PC-3 (cell line): ENCODE data around the gene ABHD1. TPM values are rescaled to one million over a fixed set of nuclear protein-coding genes. Genes with fewer than 3 reads are reported as not detected.

ENCODE experiments used
- ATAC-seq: fragments of 200-7000 bp; cut with Tn5 transposase; 2 replicates; pipeline ENCODE4 v1.9.1; 2020; ENCODE audit warnings: mild to moderate bottlenecking, moderate library complexity
- BruUV-seq: library from RNA; stranded (reverse); fragments of 400-500 nt; replicated peaks from 2 replicates; lab custom pipeline; 2021; lab: Mats Ljungman, UMichigan
- CTCF ChIA-PET: fragments of 300-600 bp; sonication (Branson Sonifier 250); formaldehyde crosslinking; loops from one replicate; lab custom pipeline; 2022; ENCODE audit warnings: antibody characterized with exemption; lab: Charles Lee
- POLR2A ChIA-PET: fragments of 300-600 bp; sonication (Branson Sonifier 250); formaldehyde crosslinking; loops from one replicate; lab custom pipeline; 2022; ENCODE audit warnings: antibody characterized with exemption; ENCODE audit not compliant: unreplicated experiment; lab: Charles Lee
- DNase-seq: peaks from one replicate; pipeline ENCODE4 v3.0.0-alpha.2; 2015
- H2AFZ ChIP-seq: fragments of 300-600 bp; sonication (generic); 2 replicates; pipeline ENCODE4 v1.6.0; 2016; ENCODE audit warnings: antibody characterized with exemption, low read length
- H3F3A ChIP-seq: fragments of 300-600 bp; sonication (generic); one replicate; pipeline ENCODE4 v1.6.0; 2017; ENCODE audit warnings: antibody characterized with exemption, low read length, control low read depth, mild to moderate bottlenecking; ENCODE audit not compliant: unreplicated experiment
- H3K27ac ChIP-seq: fragments of 300-600 bp; sonication (generic); 2 replicates; pipeline ENCODE4 v1.5.1; 2016; ENCODE audit warnings: mild to moderate bottlenecking, low read length
- H3K27me3 ChIP-seq: fragments of 300-600 bp; sonication (generic); 2 replicates; pipeline ENCODE4 v1.6.1; 2016; ENCODE audit warnings: low read length, mixed read lengths
- H3K36me3 ChIP-seq: fragments of 300-600 bp; sonication (generic); 2 replicates; pipeline ENCODE4 v1.6.1; 2016; ENCODE audit warnings: low read depth, mixed run types, low read length, mixed read lengths
- H3K4me1 ChIP-seq: fragments of 300-600 bp; sonication (generic); 2 replicates; pipeline ENCODE4 v1.5.1; 2016; ENCODE audit warnings: low read length; ENCODE audit not compliant: insufficient read depth
- H3K4me2 ChIP-seq: fragments of 300-600 bp; sonication (generic); 2 replicates; pipeline ENCODE4 v1.6.0; 2016; ENCODE audit warnings: low read length
- H3K4me3 ChIP-seq: fragments of 300-600 bp; sonication (generic); 2 replicates; pipeline ENCODE4 v1.5.1; 2016; ENCODE audit warnings: mild to moderate bottlenecking, low read length, mixed read lengths
- H3K79me2 ChIP-seq: fragments of 300-600 bp; sonication (generic); 2 replicates; pipeline ENCODE4 v1.6.1; 2017; ENCODE audit warnings: low read length, mixed read lengths
- H3K9ac ChIP-seq: fragments of 300-600 bp; sonication (generic); 2 replicates; pipeline ENCODE4 v1.6.0; 2016; ENCODE audit warnings: mild to moderate bottlenecking, low read length
- H3K9me2 ChIP-seq: fragments of 300-600 bp; sonication (generic); replicated peaks from 2 replicates; pipeline ENCODE4 v1.6.1; 2016; ENCODE audit warnings: mixed run types, low read length, mixed read lengths
- H3K9me3 ChIP-seq: fragments of 300-600 bp; sonication (generic); 2 replicates; pipeline ENCODE4 v1.6.1; 2016; ENCODE audit warnings: low read length, mixed read lengths
- H4K20me1 ChIP-seq: fragments of 300-600 bp; sonication (generic); 2 replicates; pipeline ENCODE4 v1.6.1; 2016; ENCODE audit warnings: low read length, mixed read lengths
- CTCF ChIP-seq: fragments of 300-600 bp; sonication (generic); conservative IDR thresholded peaks from 2 replicates; pipeline ENCODE4 v1.5.1; 2017; ENCODE audit warnings: antibody characterized with exemption, low read depth, mild to moderate bottlenecking, low read length
- EZH2 ChIP-seq: fragments of 300-600 bp; sonication (generic); IDR thresholded peaks from one replicate; pipeline ENCODE4 v1.6.1; 2017; ENCODE audit warnings: antibody characterized with exemption, mild to moderate bottlenecking, low read length; ENCODE audit not compliant: unreplicated experiment
- EZH2phosphoT487 ChIP-seq: fragments of 300-600 bp; sonication (generic); IDR thresholded peaks from 2 replicates; pipeline ENCODE4 v1.6.1; 2018; ENCODE audit warnings: mild to moderate bottlenecking, antibody characterized with exemption, low read length, borderline replicate concordance
- intact Hi-C: fragments of 100-400 bp; cut with micrococcal nuclease; formaldehyde crosslinking; loops from 2 replicates; pipeline ENCODE4 v1.9.0; 2023
- total RNA-seq: library from RNA; depleted of rRNA; stranded (reverse); fragments of >200 nt; gene quantifications from 2 replicates; pipeline ENCODE4 v1.2.3, GENCODE V29; 2014

The ABHD1 gene
- total RNA-seq, 1 experiment from 2014 or later = 0.36 TPM

- Histone ChIP-seq H3K9me3 (no peaks in the 10 kb centered on the region), H3K4me3 (no peak overlapping the region), H3K4me1 (no peaks in the 10 kb centered on the region), H4K20me1 (no peaks in the 10 kb centered on the region), H2AFZ (no peak overlapping the region), H3F3A (no peaks in the 10 kb centered on the region), H3K9me2 (no peaks in the 10 kb centered on the region), H3K27ac (no peak overlapping the region), H3K27me3 (no peaks in the 10 kb centered on the region), H3K4me2 (no peak overlapping the region), H3K36me3 (no peaks in the 10 kb centered on the region), H3K9ac (no peak overlapping the region), H3K79me2 (no peaks in the 10 kb centered on the region)
- DNase-seq = no peak
- ChIA-PET POLR2A (no interaction called here), CTCF (no interaction called here)
- intact Hi-C loops = no loop called here
- ATAC-seq = no peak
- no TSS peak for BruUV-seq
- no peak for TF ChIP-seq EZH2
- no peak for TF ChIP-seq CTCF
- TF ChIP-seq EZH2phosphoT487 = no peak
Measured at GRCh38 chr2:27094353-27094984, 29.1 kb upstream of the ABHD1 start.

- CTCF ChIA-PET = no interaction called here
- H3K27me3 ChIP-seq = no peaks in the 10 kb centered on the region
- no peaks in the 10 kb centered on the region for H4K20me1 ChIP-seq
- H3K9ac ChIP-seq = no peak overlapping the region
- no peaks in the 10 kb centered on the region for H3K79me2 ChIP-seq
- H3K36me3 ChIP-seq = no peaks in the 10 kb centered on the region
- no peak overlapping the region for H2AFZ ChIP-seq
- H3K27ac ChIP-seq = no peak overlapping the region
- no peak for ATAC-seq
- no peaks in the 10 kb centered on the region for H3K4me1 ChIP-seq
- no peak for DNase-seq
- POLR2A ChIA-PET = no interaction called here
- TF ChIP-seq EZH2 (no peak), CTCF (no peak), EZH2phosphoT487 (no peak)
- H3K9me3 ChIP-seq = no peaks in the 10 kb centered on the region
- no peak overlapping the region for H3K4me2 ChIP-seq
- H3K4me3 ChIP-seq = no peak overlapping the region
- no peaks in the 10 kb centered on the region for H3F3A ChIP-seq
- BruUV-seq = no TSS peak
- H3K9me2 ChIP-seq = no peaks in the 10 kb centered on the region
- intact Hi-C loops = no loop called here
Measured at GRCh38 chr2:27095427-27095744, 28.2 kb upstream of the ABHD1 start.

- no peaks in the 10 kb centered on the region for H4K20me1 ChIP-seq
Measured at GRCh38 chr2:27095745-27096651, 27.6 kb upstream of the ABHD1 start.

More at GRCh38 chr2:27095745-27096651, 27.6 kb upstream of the ABHD1 start:
- Histone ChIP-seq H3F3A (no peaks in the 10 kb centered on the region), H3K9me2 (no peaks in the 10 kb centered on the region), H3K4me1 (no peaks in the 10 kb centered on the region), H3K9ac (no peak overlapping the region), H3K9me3 (no peaks in the 10 kb centered on the region), H3K36me3 (no peaks in the 10 kb centered on the region), H3K79me2 (no peaks in the 10 kb centered on the region), H3K4me2 (no peak overlapping the region), H3K4me3 (no peak overlapping the region), H3K27ac (no peak overlapping the region), H3K27me3 (no peaks in the 10 kb centered on the region), H2AFZ (0 out of 2 replicates have a peak overlapping the region, but pooled peaks have one; percentile 36)
- intact Hi-C loops = no loop called here
- ATAC-seq = peak; percentile 36; the same call in 1 of the 2 replicates
- BruUV-seq = no TSS peak
- no peak for TF ChIP-seq EZH2
- no peak for TF ChIP-seq EZH2phosphoT487
- no peak for TF ChIP-seq CTCF
- ChIA-PET CTCF (interaction anchor here (2.1 kb wide), 1 partner anchor 95 kb away, joined by 7 read pairs; no protein-coding TSS in a partner anchor), POLR2A (no interaction called here)
- DNase-seq = peak; percentile 23
